Neural cell (in vitro differentiated cells): Measurements from ENCODE around the gene RPUSD1. TPM values are rescaled to one million over a fixed set of nuclear protein-coding genes. Genes with fewer than 3 reads are reported as not detected.

Source experiments
- H2AFZ ChIP-seq: fragments of 200-600, 300-800 bp; sonication (generic), shearing (Covaris generic); 2 replicates; pipeline ENCODE4 v1.6.0; 2014; ENCODE audit warnings: low read depth, mild to moderate bottlenecking, antibody characterized with exemption, low read length, moderate library complexity
- H3F3A ChIP-seq: fragments of 200-600 bp; shearing (Covaris generic); 2 replicates; pipeline ENCODE4 v1.6.1; 2016; ENCODE audit warnings: mild to moderate bottlenecking, moderate library complexity, mixed read lengths, antibody characterized with exemption, low read length; ENCODE audit not compliant: insufficient read depth, poor library complexity, severe bottlenecking
- H3K27ac ChIP-seq: fragments of 200-600, 300-800 bp; sonication (generic), shearing (Covaris generic); 2 replicates; pipeline ENCODE4 v1.5.1; 2014; ENCODE audit warnings: mild to moderate bottlenecking, low read length, moderate library complexity
- H3K27me3 ChIP-seq: fragments of 300-800, 200-600 bp; sonication (generic), shearing (Covaris generic); 2 replicates; pipeline ENCODE4 v1.6.0; 2014; ENCODE audit warnings: mild to moderate bottlenecking, low read depth, low read length, moderate library complexity; ENCODE audit not compliant: insufficient read depth
- H3K36me3 ChIP-seq: fragments of 300-800, 200-600 bp; sonication (generic), shearing (Covaris generic); 2 replicates; pipeline ENCODE4 v1.5.1; 2014; ENCODE audit warnings: mild to moderate bottlenecking, antibody characterized with exemption, low read length, moderate library complexity; ENCODE audit not compliant: insufficient read depth
- H3K4me2 ChIP-seq: fragments of 300-800, 200-600 bp; sonication (generic), shearing (Covaris generic); 2 replicates; pipeline ENCODE4 v1.6.0; 2014; ENCODE audit warnings: mild to moderate bottlenecking, low read length
- H3K4me3 ChIP-seq: fragments of 300-800, 200-600 bp; sonication (generic), shearing (Covaris generic); 2 replicates; pipeline ENCODE4 v1.5.1; 2014; ENCODE audit warnings: mild to moderate bottlenecking, low read length, moderate library complexity
- H3K79me2 ChIP-seq: fragments of 200-600 bp; shearing (Covaris generic); replicated peaks from 2 replicates; pipeline ENCODE4 v1.6.0; 2014; ENCODE audit warnings: mild to moderate bottlenecking, low read length, moderate library complexity; ENCODE audit not compliant: insufficient read depth
- H3K9ac ChIP-seq: fragments of 300-800, 200-600 bp; sonication (generic), shearing (Covaris generic); 2 replicates; pipeline ENCODE4 v1.6.1; 2016; ENCODE audit warnings: mild to moderate bottlenecking, low read length, mixed read lengths
- H3K9me2 ChIP-seq: fragments of 200-600 bp; shearing (Covaris generic); 2 replicates; pipeline ENCODE4 v1.6.1; 2016; ENCODE audit warnings: mild to moderate bottlenecking, low read length, mixed read lengths; ENCODE audit not compliant: insufficient read depth
- H3K9me3 ChIP-seq: fragments of 200-600, 300-800 bp; sonication (generic), shearing (Covaris generic); 2 replicates; pipeline ENCODE4 v1.6.1; 2016; ENCODE audit warnings: mild to moderate bottlenecking, mixed run types, low read length, moderate library complexity, mixed read lengths
- H4K20me1 ChIP-seq: fragments of 200-600 bp; shearing (Covaris generic); 2 replicates; pipeline ENCODE4 v1.6.1; 2016; ENCODE audit warnings: mild to moderate bottlenecking, mixed run types; ENCODE audit not compliant: insufficient read depth
- EP300 ChIP-seq: fragments of 450-650 bp; conservative IDR thresholded peaks from 2 replicates; pipeline ENCODE4 v1.6.1; 2014; ENCODE audit warnings: antibody characterized with exemption, mild to moderate bottlenecking, moderate library complexity; ENCODE audit not compliant: poor library complexity, severe bottlenecking
- EZH2 ChIP-seq: fragments of 200-600, 300-800 bp; shearing (Covaris generic), sonication (generic); IDR thresholded peaks from 2 replicates; pipeline ENCODE4 v1.6.1; 2014; ENCODE audit warnings: antibody characterized with exemption, low read length, borderline replicate concordance, mild to moderate bottlenecking; ENCODE audit not compliant: insufficient read depth, poor library complexity, severe bottlenecking
- MXI1 ChIP-seq: fragments of 450-650 bp; conservative IDR thresholded peaks from 2 replicates; pipeline ENCODE4 v1.6.1; 2014; ENCODE audit warnings: antibody characterized with exemption, mild to moderate bottlenecking; ENCODE audit not compliant: poor library complexity, severe bottlenecking
- POLR2AphosphoS5 ChIP-seq: IDR thresholded peaks from 2 replicates; pipeline ENCODE4 v1.6.1; 2012
- RAD21 ChIP-seq: fragments of 450-650 bp; conservative IDR thresholded peaks from 2 replicates; pipeline ENCODE4 v1.6.1; 2014; ENCODE audit warnings: antibody characterized with exemption, mild to moderate bottlenecking, moderate library complexity
- SMC3 ChIP-seq: fragments of 450-650 bp; conservative IDR thresholded peaks from 2 replicates; pipeline ENCODE4 v1.6.1; 2014; ENCODE audit warnings: antibody characterized with exemption, mild to moderate bottlenecking, moderate library complexity; ENCODE audit not compliant: poor library complexity
- TAF1 ChIP-seq: IDR thresholded peaks from 2 replicates; pipeline ENCODE4 v1.6.1; 2012; ENCODE audit warnings: low read depth
- polyA plus RNA-seq: library from polyadenylated mRNA; depleted of rRNA; stranded (reverse); fragments of >200 nt; gene quantifications from 2 replicates; pipeline ENCODE4 v1.2.3, GENCODE V29; 2014
- TF ChIP-seq, protein P1 (sequence below): fragments of 450-650 bp; IDR thresholded peaks from 2 replicates; pipeline ENCODE4 v1.5.1; 2014; ENCODE audit warnings: antibody characterized with exemption, mild to moderate bottlenecking, moderate library complexity; ENCODE audit not compliant: poor library complexity, severe bottlenecking
- TF ChIP-seq, protein P2 (sequence below): IDR thresholded peaks from 2 replicates; pipeline ENCODE4 v1.6.1; 2012; ENCODE audit warnings: borderline replicate concordance

The RPUSD1 gene
- polyA plus RNA-seq, 1 donor from 2014 or later: 42.4 TPM

DNA sequence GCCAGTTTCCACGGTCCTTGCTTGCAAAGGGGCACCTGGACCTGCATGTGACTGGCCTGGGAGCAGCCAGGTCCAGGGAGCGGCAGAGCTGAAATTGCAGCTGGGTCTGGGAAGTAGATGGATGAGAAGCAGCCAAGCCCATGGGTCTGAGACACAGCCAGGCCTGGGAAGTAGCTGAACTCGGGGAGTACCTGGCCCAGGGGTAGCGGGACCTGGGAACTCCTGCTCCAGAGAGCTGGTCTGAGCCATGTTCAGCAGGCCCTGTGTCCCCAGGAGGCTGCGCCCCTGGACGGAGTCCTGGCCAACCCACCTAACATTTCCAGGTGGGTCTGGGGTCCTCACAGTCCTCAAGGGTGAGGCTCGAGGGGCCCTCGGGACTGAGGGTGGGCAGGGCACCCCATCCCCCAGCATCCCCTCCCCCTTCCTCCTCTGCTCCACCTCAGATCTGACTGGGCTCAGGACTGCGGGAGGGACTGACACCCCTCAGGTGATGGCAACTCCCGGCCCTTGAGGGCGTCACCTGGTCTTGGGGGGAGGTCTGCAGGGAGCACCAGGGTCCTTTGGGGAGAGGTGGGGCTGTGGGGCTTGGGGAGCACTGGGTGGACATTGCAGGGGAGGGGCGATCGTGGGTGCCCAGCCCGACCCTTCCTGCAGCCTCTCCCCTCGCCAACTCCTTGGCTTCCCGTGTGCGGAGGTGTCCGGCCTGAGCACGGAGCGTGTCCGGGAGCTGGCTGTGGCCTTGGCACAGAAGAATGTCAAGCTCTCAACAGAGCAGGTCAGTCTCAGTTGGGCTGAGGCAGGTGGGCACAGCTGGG lies 24.6 kb downstream of the RPUSD1 start:
- Histone ChIP-seq H3K27ac (no peak overlapping the region), H3K9me2 (no peaks in the 10 kb centered on the region), H3K9me3 (no peaks in the 10 kb centered on the region), H3K79me2 (no peaks in the 10 kb centered on the region), H3F3A (no peaks in the 10 kb centered on the region), H3K36me3 (no peaks in the 10 kb centered on the region), H3K4me2 (no peak overlapping the region), H3K9ac (no peak overlapping the region), H4K20me1 (no peaks in the 10 kb centered on the region), H3K4me3 (no peak overlapping the region), H3K27me3 (no peaks in the 10 kb centered on the region), H2AFZ (no peak overlapping the region)
- TF ChIP-seq POLR2AphosphoS5 (no peak), EZH2 (no peak), SMC3 (no peak), EP300 (no peak), MXI1 (no peak), RAD21 (no peak), TAF1 (no peak)
- TF ChIP-seq, protein P1, sequence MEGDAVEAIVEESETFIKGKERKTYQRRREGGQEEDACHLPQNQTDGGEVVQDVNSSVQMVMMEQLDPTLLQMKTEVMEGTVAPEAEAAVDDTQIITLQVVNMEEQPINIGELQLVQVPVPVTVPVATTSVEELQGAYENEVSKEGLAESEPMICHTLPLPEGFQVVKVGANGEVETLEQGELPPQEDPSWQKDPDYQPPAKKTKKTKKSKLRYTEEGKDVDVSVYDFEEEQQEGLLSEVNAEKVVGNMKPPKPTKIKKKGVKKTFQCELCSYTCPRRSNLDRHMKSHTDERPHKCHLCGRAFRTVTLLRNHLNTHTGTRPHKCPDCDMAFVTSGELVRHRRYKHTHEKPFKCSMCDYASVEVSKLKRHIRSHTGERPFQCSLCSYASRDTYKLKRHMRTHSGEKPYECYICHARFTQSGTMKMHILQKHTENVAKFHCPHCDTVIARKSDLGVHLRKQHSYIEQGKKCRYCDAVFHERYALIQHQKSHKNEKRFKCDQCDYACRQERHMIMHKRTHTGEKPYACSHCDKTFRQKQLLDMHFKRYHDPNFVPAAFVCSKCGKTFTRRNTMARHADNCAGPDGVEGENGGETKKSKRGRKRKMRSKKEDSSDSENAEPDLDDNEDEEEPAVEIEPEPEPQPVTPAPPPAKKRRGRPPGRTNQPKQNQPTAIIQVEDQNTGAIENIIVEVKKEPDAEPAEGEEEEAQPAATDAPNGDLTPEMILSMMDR: no peak
- TF ChIP-seq, protein P2, sequence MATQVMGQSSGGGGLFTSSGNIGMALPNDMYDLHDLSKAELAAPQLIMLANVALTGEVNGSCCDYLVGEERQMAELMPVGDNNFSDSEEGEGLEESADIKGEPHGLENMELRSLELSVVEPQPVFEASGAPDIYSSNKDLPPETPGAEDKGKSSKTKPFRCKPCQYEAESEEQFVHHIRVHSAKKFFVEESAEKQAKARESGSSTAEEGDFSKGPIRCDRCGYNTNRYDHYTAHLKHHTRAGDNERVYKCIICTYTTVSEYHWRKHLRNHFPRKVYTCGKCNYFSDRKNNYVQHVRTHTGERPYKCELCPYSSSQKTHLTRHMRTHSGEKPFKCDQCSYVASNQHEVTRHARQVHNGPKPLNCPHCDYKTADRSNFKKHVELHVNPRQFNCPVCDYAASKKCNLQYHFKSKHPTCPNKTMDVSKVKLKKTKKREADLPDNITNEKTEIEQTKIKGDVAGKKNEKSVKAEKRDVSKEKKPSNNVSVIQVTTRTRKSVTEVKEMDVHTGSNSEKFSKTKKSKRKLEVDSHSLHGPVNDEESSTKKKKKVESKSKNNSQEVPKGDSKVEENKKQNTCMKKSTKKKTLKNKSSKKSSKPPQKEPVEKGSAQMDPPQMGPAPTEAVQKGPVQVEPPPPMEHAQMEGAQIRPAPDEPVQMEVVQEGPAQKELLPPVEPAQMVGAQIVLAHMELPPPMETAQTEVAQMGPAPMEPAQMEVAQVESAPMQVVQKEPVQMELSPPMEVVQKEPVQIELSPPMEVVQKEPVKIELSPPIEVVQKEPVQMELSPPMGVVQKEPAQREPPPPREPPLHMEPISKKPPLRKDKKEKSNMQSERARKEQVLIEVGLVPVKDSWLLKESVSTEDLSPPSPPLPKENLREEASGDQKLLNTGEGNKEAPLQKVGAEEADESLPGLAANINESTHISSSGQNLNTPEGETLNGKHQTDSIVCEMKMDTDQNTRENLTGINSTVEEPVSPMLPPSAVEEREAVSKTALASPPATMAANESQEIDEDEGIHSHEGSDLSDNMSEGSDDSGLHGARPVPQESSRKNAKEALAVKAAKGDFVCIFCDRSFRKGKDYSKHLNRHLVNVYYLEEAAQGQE: no peak

DNA sequence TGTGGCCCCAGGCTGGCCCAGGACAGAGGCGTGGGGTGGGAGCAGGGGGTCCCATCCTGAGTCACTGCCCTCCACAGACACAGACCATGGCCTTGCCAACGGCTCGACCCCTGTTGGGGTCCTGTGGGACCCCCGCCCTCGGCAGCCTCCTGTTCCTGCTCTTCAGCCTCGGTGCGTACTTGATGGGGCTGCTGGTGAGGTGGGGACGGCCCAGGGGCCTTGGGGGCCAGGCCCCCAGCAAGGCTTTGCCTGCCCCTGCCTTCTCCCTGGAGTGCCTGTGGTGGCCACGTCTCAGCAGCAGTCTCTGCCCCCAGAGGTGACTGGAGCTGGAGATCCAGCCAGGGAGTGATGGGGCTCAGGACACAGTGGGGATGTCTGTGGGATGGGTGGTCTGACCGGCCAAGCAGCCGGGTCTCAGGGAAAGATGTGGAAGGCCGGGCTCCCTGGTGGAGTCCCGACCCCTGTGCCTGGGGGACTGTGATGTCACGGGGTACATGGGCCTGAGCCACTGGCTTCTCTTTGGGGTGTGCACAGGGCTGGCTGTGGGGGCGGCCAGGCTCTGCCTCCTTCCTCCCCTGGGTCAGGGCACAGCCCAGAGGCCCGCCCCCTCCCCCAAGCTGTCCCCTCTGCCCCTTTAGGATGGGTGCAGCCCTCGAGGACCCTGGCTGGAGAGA lies 25.4 kb downstream of the RPUSD1 start:
- TF ChIP-seq EP300 (no peak), RAD21 (no peak), TAF1 (no peak), MXI1 (no peak), EZH2 (no peak), SMC3 (no peak), POLR2AphosphoS5 (no peak)
- TF ChIP-seq, protein P1: no peak
- TF ChIP-seq, protein P2: no peak
- Histone ChIP-seq H4K20me1 (no peaks in the 10 kb centered on the region), H3K4me3 (no peak overlapping the region), H3F3A (no peaks in the 10 kb centered on the region), H3K27me3 (no peaks in the 10 kb centered on the region), H3K27ac (no peak overlapping the region), H3K9me2 (no peaks in the 10 kb centered on the region), H3K9me3 (no peaks in the 10 kb centered on the region), H3K36me3 (no peaks in the 10 kb centered on the region), H3K79me2 (no peaks in the 10 kb centered on the region), H3K9ac (no peak overlapping the region), H2AFZ (no peak overlapping the region), H3K4me2 (no peak overlapping the region)
